ENCODE results near the gene RPL38. TPM values are rescaled to one million over a fixed set of nuclear protein-coding genes. Genes with fewer than 3 reads are reported as not detected.

Gene RPL38
- polyA plus RNA-seq, 4 donors: 823 to 1,669 (median 1,378) TPM

DNA sequence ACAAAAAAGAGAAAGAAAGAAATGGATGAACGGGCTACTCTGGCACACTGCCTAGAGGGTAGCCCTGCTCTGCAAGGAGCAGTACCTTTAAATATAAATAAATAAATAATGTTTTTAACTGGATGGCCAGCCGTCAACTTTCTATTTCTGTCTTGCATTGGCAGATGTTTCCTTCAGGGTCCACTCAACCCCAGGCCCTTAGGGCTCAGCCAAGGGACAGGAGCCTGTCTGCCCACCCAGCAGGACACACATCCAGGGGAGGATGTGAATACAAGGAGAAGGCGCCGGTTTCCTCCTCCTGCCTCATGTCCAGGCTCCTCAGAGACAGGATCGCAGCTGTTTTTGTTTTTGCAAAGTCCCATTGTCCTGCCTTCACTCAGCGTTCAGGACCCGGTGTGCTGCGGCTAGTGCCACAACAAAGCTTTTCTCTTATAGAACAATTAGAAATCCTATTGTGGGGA lies 32.5 kb downstream of the RPL38 start:
- Histone ChIP-seq H3K36me3 (ENCODE audit: control insufficient read depth in 3 of 3, insufficient read depth in 2 of 3, low read depth in 1 of 3, low read length in 3 of 3) (peaks cover 0 to 67% (median 0%) of the 10 kb centered on the region in 3 donors), H3K27ac (ENCODE audit: low read depth in 1 of 3, low read length in 2 of 3) (no peak overlapping the region), H3K4me1 (ENCODE audit: control insufficient read depth in 3 of 3, insufficient read depth in 2 of 3, low read depth in 1 of 3, low read length in 2 of 3) (no peaks in the 10 kb centered on the region), H3K27me3 (ENCODE audit: control insufficient read depth in 3 of 3, insufficient read depth in 3 of 3, low read length in 3 of 3) (no peaks in the 10 kb centered on the region), H3K9me3 (ENCODE audit: control insufficient read depth in 2 of 2, insufficient read depth in 1 of 2, low read depth in 1 of 2, low read length in 1 of 2) (no peaks in the 10 kb centered on the region), H3K4me3 (ENCODE audit: low read depth in 1 of 3, low read length in 3 of 3) (no peak overlapping the region)
- FAIRE-seq (no peak), DNase-seq (no peak)
- WGBS, 3 donors: 61 to 75% (median 72%) methylated on average over 8 of the region's 8 CpGs

- Histone ChIP-seq H3K4me1 (ENCODE audit: control insufficient read depth in 3 of 3, insufficient read depth in 2 of 3, low read depth in 1 of 3, low read length in 2 of 3) (no peaks in the 10 kb centered on the region), H3K9me3 (ENCODE audit: control insufficient read depth in 2 of 2, insufficient read depth in 1 of 2, low read depth in 1 of 2, low read length in 1 of 2) (no peaks in the 10 kb centered on the region), H3K27ac (ENCODE audit: low read depth in 1 of 3, low read length in 2 of 3) (no peak overlapping the region), H3K27me3 (ENCODE audit: control insufficient read depth in 3 of 3, insufficient read depth in 3 of 3, low read length in 3 of 3) (no peaks in the 10 kb centered on the region), H3K4me3 (ENCODE audit: low read depth in 1 of 3, low read length in 3 of 3) (no peak overlapping the region), H3K36me3 (ENCODE audit: control insufficient read depth in 3 of 3, insufficient read depth in 2 of 3, low read depth in 1 of 3, low read length in 3 of 3) (peaks cover 0 to 62% (median 0%) of the 10 kb centered on the region in 3 donors)
- DNase-seq (no peak), FAIRE-seq (no peak)
- 74 to 89% (median 87%) methylated on average over 12 of the region's 12 CpGs for WGBS, 3 donors
Observed at GRCh38 chr17:74237321-74237720, 33.8 kb downstream of the RPL38 start.

DNA sequence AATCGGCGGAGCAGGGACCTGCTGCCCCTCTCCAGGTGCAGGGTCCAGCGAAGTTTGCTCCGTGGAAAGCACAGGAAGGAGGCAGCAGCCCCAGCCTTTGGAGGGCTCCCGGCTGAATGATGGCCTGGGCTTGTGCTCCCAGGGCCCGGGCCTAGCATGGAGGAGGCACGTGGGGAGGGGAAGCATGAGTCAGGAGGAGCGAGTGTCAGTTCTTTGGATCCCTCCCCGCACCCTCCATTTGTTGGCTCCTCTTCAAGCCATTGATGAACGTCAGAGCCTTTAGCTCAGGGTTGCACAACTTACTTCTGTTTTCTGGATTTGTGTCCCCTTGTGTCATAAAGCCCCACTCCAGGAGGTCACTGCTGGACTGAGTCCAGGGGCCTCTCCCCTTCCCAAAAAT lies 35.7 kb downstream of the RPL38 start:
- DNase-seq (no peak), FAIRE-seq (no peak)
- Histone ChIP-seq H3K27me3 (ENCODE audit: control insufficient read depth in 3 of 3, insufficient read depth in 3 of 3, low read length in 3 of 3) (no peaks in the 10 kb centered on the region), H3K4me1 (ENCODE audit: control insufficient read depth in 3 of 3, insufficient read depth in 2 of 3, low read depth in 1 of 3, low read length in 2 of 3) (no peaks in the 10 kb centered on the region), H3K4me3 (ENCODE audit: low read depth in 1 of 3, low read length in 3 of 3) (no peak overlapping the region), H3K9me3 (ENCODE audit: control insufficient read depth in 2 of 2, insufficient read depth in 1 of 2, low read depth in 1 of 2, low read length in 1 of 2) (no peaks in the 10 kb centered on the region), H3K36me3 (ENCODE audit: control insufficient read depth in 3 of 3, insufficient read depth in 2 of 3, low read depth in 1 of 3, low read length in 3 of 3) (peaks cover 0 to 59% (median 0%) of the 10 kb centered on the region in 3 donors), H3K27ac (ENCODE audit: low read depth in 1 of 3, low read length in 2 of 3) (no peak overlapping the region)
- WGBS, 3 donors: 63 to 73% (median 68%) methylated on average over 10 of the region's 10 CpGs

GRCh38 chr17:74240618-74241205 lies 37.2 kb downstream of the RPL38 start:
- Histone ChIP-seq H3K4me1 (ENCODE audit: control insufficient read depth in 3 of 3, insufficient read depth in 2 of 3, low read depth in 1 of 3, low read length in 2 of 3) (no peaks in the 10 kb centered on the region), H3K27ac (ENCODE audit: low read depth in 1 of 3, low read length in 2 of 3) (no peak overlapping the region), H3K36me3 (ENCODE audit: control insufficient read depth in 3 of 3, insufficient read depth in 2 of 3, low read depth in 1 of 3, low read length in 3 of 3) (peaks cover 0 to 59% (median 0%) of the 10 kb centered on the region in 3 donors), H3K9me3 (ENCODE audit: control insufficient read depth in 2 of 2, insufficient read depth in 1 of 2, low read depth in 1 of 2, low read length in 1 of 2) (no peaks in the 10 kb centered on the region), H3K4me3 (ENCODE audit: low read depth in 1 of 3, low read length in 3 of 3) (no peak overlapping the region), H3K27me3 (ENCODE audit: control insufficient read depth in 3 of 3, insufficient read depth in 3 of 3, low read length in 3 of 3) (no peaks in the 10 kb centered on the region)
- DNase-seq (peak in 1 of 2 donors; percentile 19), FAIRE-seq (no peak)
- WGBS, 3 donors: 51 to 55% (median 52%) methylated on average over 11 of the region's 11 CpGs

DNA sequence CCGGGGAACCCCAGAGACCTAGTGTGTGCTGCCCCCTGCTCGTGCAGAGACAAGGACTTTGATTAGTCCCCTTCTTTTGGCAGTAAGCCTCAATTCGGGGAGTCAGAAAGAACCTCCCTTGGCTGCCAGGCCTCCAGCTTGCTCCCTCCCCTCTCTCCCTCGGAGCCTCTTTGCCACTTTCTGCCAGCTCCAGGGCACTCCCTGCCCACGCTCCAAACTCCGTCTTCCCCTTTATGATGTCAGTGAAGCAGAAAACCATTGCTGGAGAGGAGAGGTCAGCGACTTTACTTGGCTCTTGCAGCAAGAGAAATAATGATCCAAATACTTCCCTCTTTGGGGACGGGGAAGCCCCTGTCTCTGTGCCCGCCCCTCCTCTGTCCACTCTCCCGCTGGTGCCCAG lies 38.0 kb downstream of the RPL38 start:
- 59 to 62% (median 61%) methylated on average over 10 of the region's 10 CpGs for WGBS, 3 donors
- Histone ChIP-seq H3K4me1 (ENCODE audit: control insufficient read depth in 3 of 3, insufficient read depth in 2 of 3, low read depth in 1 of 3, low read length in 2 of 3) (no peaks in the 10 kb centered on the region), H3K36me3 (ENCODE audit: control insufficient read depth in 3 of 3, insufficient read depth in 2 of 3, low read depth in 1 of 3, low read length in 3 of 3) (peaks cover 0 to 60% (median 0%) of the 10 kb centered on the region in 3 donors), H3K4me3 (ENCODE audit: low read depth in 1 of 3, low read length in 3 of 3) (no peak overlapping the region), H3K27ac (ENCODE audit: low read depth in 1 of 3, low read length in 2 of 3) (no peak overlapping the region), H3K9me3 (ENCODE audit: control insufficient read depth in 2 of 2, insufficient read depth in 1 of 2, low read depth in 1 of 2, low read length in 1 of 2) (no peaks in the 10 kb centered on the region), H3K27me3 (ENCODE audit: control insufficient read depth in 3 of 3, insufficient read depth in 3 of 3, low read length in 3 of 3) (no peaks in the 10 kb centered on the region)
- DNase-seq (no peak), FAIRE-seq (no peak)

- H3K9me3 ChIP-seq (ENCODE audit: control insufficient read depth in 2 of 2, insufficient read depth in 1 of 2, low read depth in 1 of 2, low read length in 1 of 2): no peaks in the 10 kb centered on the region
- H3K4me1 ChIP-seq (ENCODE audit: control insufficient read depth in 3 of 3, insufficient read depth in 2 of 3, low read depth in 1 of 3, low read length in 2 of 3): no peaks in the 10 kb centered on the region
- no peak for DNase-seq
- no peak overlapping the region for H3K27ac ChIP-seq (ENCODE audit: low read depth in 1 of 3, low read length in 2 of 3)
- no peaks in the 10 kb centered on the region for H3K27me3 ChIP-seq (ENCODE audit: control insufficient read depth in 3 of 3, insufficient read depth in 3 of 3, low read length in 3 of 3)
- 46 to 80% (median 78%) methylated on average over 2 of the region's 2 CpGs for WGBS, 3 donors
- FAIRE-seq: no peak
- peaks cover 0 to 56% (median 0%) of the 10 kb centered on the region in 3 donors for H3K36me3 ChIP-seq (ENCODE audit: control insufficient read depth in 3 of 3, insufficient read depth in 2 of 3, low read depth in 1 of 3, low read length in 3 of 3)
- no peak overlapping the region for H3K4me3 ChIP-seq (ENCODE audit: low read depth in 1 of 3, low read length in 3 of 3)
Observed at GRCh38 chr17:74241847-74242246, 38.4 kb downstream of the RPL38 start.

- Histone ChIP-seq H3K27me3 (ENCODE audit: control insufficient read depth in 3 of 3, insufficient read depth in 3 of 3, low read length in 3 of 3) (no peaks in the 10 kb centered on the region), H3K4me3 (ENCODE audit: low read depth in 1 of 3, low read length in 3 of 3) (no peak overlapping the region), H3K9me3 (ENCODE audit: control insufficient read depth in 2 of 2, insufficient read depth in 1 of 2, low read depth in 1 of 2, low read length in 1 of 2) (no peaks in the 10 kb centered on the region), H3K27ac (ENCODE audit: low read depth in 1 of 3, low read length in 2 of 3) (no peak overlapping the region), H3K4me1 (ENCODE audit: control insufficient read depth in 3 of 3, insufficient read depth in 2 of 3, low read depth in 1 of 3, low read length in 2 of 3) (no peaks in the 10 kb centered on the region), H3K36me3 (ENCODE audit: control insufficient read depth in 3 of 3, insufficient read depth in 2 of 3, low read depth in 1 of 3, low read length in 3 of 3) (peaks cover 0 to 55% (median 0%) of the 10 kb centered on the region in 3 donors)
- DNase-seq: no peak
- WGBS, 3 donors: 62 to 80% (median 72%) methylated on average over 13 of the region's 13 CpGs
- no peak for FAIRE-seq
Observed at GRCh38 chr17:74243013-74243755, 39.7 kb downstream of the RPL38 start.

- no peak overlapping the region for H3K27ac ChIP-seq (ENCODE audit: low read depth in 1 of 3, low read length in 2 of 3)
Observed at GRCh38 chr17:74244128-74244527, 40.6 kb downstream of the RPL38 start.

More at GRCh38 chr17:74244128-74244527, 40.6 kb downstream of the RPL38 start:
- DNase-seq: no peak
- Histone ChIP-seq H3K27me3 (ENCODE audit: control insufficient read depth in 3 of 3, insufficient read depth in 3 of 3, low read length in 3 of 3) (no peaks in the 10 kb centered on the region), H3K9me3 (ENCODE audit: control insufficient read depth in 2 of 2, insufficient read depth in 1 of 2, low read depth in 1 of 2, low read length in 1 of 2) (no peaks in the 10 kb centered on the region), H3K36me3 (ENCODE audit: control insufficient read depth in 3 of 3, insufficient read depth in 2 of 3, low read depth in 1 of 3, low read length in 3 of 3) (peaks cover 0 to 54% (median 0%) of the 10 kb centered on the region in 3 donors), H3K4me1 (ENCODE audit: control insufficient read depth in 3 of 3, insufficient read depth in 2 of 3, low read depth in 1 of 3, low read length in 2 of 3) (no peaks in the 10 kb centered on the region), H3K4me3 (ENCODE audit: low read depth in 1 of 3, low read length in 3 of 3) (no peak overlapping the region)
- WGBS, 3 donors: 91 to 95% (median 94%) methylated on average over 10 of the region's 10 CpGs
- FAIRE-seq: no peak
